GM18861 (cell line): Measurements from ENCODE around the gene TECPR1.
A peak's percentile ranks its signal among the peaks of the same experiment; 100 is the strongest.

Experiments used
- ATAC-seq: cut with Tn5 transposase; IDR thresholded peaks from one replicate; pipeline ENCODE4 v1.9.1; 2021; ENCODE audit not compliant: unreplicated experiment

TECPR1 gene

DNA sequence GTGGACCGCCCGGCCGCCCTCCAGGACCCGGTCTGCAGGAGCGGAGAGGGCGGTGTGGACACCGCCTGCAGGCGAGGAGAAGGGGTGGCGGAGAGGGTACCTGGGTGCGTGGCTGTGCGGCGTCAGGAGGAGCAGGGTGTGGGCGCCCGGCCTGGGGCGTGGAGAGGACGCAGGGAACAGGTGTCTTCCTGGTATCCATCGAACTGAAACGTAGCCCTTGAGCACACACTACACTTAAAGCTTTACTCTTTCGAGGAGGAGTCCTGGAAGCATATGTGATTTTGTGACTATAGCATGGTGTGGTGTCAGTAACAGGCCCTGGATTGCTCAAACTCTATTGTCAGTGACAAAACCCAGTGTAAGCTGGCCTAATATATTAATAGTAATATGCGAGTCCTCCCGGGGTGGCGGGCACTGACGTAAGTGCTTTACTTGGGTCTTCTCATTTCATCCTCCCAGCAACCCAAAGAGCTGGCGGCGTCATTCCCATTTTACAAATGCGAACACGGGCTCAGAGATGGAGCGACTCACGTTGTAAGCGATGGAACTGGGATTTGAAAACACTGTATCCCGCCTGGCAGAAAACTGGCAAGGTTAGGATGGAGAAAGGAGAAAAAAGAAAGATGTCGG, 508 bp upstream of the TECPR1 start:
- no peak for ATAC-seq

- ATAC-seq = peak; percentile 30
Observed at GRCh38 chr7:98251231-98251600, 816 bp downstream of the TECPR1 start.

DNA sequence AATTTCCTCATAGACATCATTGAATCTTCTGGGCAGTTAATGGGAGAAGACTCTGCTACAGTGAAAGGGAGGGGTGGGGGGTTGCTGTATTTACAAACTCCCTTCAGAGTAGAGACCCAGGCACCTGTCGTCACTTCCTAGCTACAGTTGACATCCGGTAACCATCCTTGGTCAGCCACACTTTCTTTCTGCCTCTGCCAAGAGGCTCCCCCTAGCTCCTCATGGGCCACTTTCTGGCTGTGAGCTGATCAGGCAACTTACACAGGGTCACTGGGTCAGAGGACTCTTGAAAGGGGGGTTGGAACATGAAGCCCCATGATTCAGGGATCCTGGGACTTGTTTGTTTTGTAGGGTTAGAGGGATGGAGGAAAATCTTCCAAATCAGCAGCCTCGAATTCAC, 1.2 kb downstream of the TECPR1 start:
- ATAC-seq = no peak

GRCh38 chr7:98249106-98249505, 2.9 kb downstream of the TECPR1 start:
- ATAC-seq = no peak

- ATAC-seq = no peak
Observed at GRCh38 chr7:98248156-98248555, 3.9 kb downstream of the TECPR1 start.

DNA sequence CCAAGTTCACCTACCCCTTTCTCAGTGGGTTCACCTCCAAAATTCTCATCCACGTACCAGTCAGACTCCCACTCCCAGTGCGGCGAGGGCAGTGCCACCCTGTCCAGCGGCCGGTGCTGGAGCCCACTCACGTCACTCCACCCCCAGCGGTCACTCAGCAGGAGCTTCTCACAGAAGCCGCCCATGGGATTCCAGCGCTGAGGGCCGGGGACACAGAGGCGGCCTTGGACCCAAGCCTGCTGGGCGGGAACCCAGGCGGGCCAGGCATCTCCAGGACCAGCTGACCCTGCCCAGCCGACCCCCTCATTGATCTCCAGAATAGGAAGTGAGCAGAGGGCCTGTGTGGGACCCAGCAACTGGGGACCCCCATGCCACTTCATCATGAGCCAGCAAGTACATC, 7.2 kb downstream of the TECPR1 start:
- ATAC-seq = no peak

GRCh38 chr7:98242934-98243333, 9.1 kb downstream of the TECPR1 start:
- no peak for ATAC-seq

DNA sequence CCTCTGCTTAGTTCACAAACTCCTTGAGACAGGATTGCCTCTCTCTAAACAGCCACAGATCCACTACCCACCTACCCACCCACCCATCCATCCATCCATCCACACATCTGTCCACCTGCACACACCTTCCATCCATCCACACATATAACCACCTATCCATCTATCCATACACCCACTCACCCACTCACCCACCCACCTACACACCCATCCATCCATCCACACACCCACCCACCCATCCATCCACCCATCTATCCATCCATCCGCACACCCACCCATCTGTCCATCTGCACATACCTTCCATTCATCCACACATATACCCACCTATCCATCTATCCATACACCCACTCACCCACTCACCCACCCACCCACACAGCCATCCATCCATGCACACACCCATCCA, 9.7 kb downstream of the TECPR1 start:
- no peak for ATAC-seq

DNA sequence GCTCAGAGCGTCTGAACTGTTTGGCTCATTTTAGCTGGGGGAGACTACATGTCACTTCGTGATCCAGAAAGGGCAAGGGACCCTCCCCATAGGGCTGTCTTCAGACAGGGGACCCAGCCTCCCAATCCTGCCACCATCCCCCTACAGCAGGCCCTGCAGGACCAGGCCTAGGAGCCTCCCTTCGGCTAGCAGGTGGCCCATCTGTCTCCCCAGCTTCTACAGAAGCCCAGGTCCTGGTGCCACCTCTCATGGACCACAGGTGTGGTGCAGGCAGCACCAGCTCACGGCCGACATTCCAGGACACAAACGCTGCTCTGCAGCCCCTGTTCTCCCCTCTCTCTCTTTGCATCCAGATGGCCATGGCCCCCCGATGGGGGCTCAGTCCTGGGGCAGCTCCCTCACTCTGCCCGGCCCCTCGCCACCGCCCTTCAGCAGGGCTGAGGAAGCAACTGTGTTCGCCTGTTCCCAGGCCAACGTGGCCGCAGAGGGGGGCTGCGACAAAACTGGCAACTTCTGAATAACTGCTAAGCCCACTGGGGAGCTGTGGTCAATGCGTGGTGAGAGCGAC, 10.3 kb downstream of the TECPR1 start:
- ATAC-seq = peak; percentile 18

DNA sequence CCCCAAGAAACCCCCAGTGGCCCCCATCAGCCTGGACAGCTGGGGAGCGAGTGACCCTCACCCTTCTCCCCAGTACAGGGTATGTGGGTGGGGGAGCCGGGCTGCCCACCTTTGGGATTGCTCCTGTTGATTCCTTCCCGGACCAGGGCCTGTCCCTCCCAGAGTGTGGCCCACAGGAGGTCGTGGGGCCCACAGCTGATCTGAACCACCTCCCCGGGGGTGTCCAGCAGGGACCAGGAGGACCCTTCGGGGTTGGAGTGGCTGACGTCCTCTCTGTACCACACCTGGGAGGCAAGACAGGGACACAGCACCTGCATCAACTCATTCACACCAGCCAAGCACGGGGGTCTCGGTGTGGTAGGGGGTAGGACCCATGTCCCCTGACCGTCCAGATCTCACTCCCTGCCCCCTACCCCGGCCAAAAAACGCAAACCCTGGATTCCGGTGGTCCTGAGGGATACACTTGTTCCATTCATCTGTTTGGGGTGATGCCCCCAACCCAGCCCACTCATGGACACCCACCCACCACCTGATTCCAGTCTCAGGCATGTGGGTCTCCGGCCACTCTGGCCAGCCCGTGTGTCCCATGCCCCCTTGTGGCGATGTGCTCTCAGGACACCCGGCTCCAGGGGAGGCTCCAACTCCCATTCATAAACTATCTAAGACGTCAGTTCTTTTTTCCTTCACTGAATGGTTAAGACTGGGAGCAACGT, 10.9 kb downstream of the TECPR1 start:
- ATAC-seq = peak; percentile 76

DNA sequence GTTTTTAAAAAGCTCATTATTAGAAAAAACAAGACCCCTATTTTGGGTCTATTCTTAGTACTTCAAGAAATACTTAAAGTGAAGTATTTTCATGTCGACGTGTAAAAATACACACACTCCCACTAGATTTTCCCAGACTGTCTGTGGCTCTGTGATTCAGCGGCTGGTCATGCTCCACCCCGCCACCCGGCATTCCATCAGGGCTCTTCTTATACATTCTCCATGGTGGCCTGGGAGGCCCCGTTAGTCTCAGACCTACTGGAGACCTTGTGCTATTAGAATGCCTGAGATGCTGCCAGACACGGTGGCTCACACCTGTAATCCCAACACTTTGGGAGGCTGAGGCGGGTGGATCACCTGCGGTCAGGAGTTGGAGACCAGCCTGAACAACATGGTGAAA, 13.1 kb downstream of the TECPR1 start:
- no peak for ATAC-seq

- no peak for ATAC-seq
Observed at GRCh38 chr7:98238076-98238475, 14.0 kb downstream of the TECPR1 start.

GRCh38 chr7:98236355-98237185, 15.5 kb downstream of the TECPR1 start:
- ATAC-seq = no peak

- no peak for ATAC-seq
Observed at GRCh38 chr7:98235901-98236300, 16.1 kb downstream of the TECPR1 start.

GRCh38 chr7:98234429-98235147, 17.4 kb downstream of the TECPR1 start:
- ATAC-seq = no peak

- ATAC-seq = no peak
Observed at GRCh38 chr7:98233219-98234070, 18.6 kb downstream of the TECPR1 start.

DNA sequence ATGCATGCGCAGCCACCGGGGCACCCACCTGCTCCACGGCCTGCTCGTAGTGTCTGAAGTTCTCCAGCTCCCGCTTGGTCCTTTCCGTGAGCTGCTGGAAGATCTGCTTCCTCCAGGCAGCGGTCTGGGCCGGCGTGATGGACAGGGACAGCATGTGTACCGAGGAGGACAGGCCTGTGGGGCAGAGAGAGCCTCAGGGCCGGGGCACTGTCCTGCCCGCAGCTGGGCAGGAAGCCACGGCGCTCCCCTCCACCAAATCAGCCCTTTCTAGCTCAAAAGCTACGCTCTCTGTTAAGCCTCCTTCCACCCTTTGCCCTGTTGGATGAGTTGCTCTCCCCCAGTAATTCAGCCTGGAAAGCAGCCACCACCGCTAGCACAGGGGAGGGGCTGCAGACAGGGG, 19.2 kb downstream of the TECPR1 start:
- ATAC-seq = no peak

DNA sequence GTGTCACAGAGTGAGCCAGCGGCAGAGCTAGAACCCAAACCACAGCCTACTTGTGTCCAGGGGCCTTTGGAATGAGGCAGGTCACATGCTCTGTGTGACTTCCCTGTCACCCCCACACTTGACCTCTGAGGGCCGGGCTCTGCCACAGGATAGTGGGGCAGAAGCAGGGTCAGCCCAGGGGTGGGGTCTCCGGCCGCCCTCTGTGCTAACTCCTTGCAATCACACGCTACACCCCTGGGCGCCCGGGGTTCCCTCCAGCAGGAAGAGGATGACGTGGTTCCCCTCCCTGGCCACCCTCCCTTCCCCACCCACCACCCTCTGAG, 19.8 kb downstream of the TECPR1 start:
- ATAC-seq = no peak

- ATAC-seq = no peak
Observed at GRCh38 chr7:98231493-98232262, 20.4 kb downstream of the TECPR1 start.
